Esophagus squamous epithelium (tissue), 4 donors: ENCODE measurements around the gene PRTG.

ENCODE experiments used
- POLR2A ChIP-seq, 4 donors: fragments of 450-650 bp; IDR thresholded peaks; one replicate each; pipeline ENCODE4 v1.6.1; 2017; ENCODE audit warnings: antibody characterized with exemption in 4 of 4, mild to moderate bottlenecking in 4 of 4, moderate library complexity in 3 of 4
- TF ChIP-seq, protein P1 (sequence below), 6 experiments: fragments of 450-650 bp in 4 of 6; fragments of 200-600 bp in 2 of 6; sonication (generic) in 2 of 6; IDR thresholded peaks; one replicate each; pipeline ENCODE4 v1.5.1; 2016 to 2019; ENCODE audit warnings: antibody characterized with exemption in 6 of 6, mild to moderate bottlenecking in 4 of 6, moderate library complexity in 4 of 6

- TF ChIP-seq POLR2A (IDR thresholded peaks at IDR 0.05) = no peak
- TF ChIP-seq, protein P1, sequence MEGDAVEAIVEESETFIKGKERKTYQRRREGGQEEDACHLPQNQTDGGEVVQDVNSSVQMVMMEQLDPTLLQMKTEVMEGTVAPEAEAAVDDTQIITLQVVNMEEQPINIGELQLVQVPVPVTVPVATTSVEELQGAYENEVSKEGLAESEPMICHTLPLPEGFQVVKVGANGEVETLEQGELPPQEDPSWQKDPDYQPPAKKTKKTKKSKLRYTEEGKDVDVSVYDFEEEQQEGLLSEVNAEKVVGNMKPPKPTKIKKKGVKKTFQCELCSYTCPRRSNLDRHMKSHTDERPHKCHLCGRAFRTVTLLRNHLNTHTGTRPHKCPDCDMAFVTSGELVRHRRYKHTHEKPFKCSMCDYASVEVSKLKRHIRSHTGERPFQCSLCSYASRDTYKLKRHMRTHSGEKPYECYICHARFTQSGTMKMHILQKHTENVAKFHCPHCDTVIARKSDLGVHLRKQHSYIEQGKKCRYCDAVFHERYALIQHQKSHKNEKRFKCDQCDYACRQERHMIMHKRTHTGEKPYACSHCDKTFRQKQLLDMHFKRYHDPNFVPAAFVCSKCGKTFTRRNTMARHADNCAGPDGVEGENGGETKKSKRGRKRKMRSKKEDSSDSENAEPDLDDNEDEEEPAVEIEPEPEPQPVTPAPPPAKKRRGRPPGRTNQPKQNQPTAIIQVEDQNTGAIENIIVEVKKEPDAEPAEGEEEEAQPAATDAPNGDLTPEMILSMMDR (IDR thresholded peaks at IDR 0.05) = no peak
Observed at GRCh38 chr15:55562601-55563000, 180.4 kb downstream of the PRTG start.
